ENCODE results near the gene CMIP.
A peak's percentile ranks its signal among the peaks of the same experiment; 100 is the strongest.

Gene CMIP

GRCh38 chr16:81620029-81620428 is 175.4 kb downstream of the CMIP start:
- Histone ChIP-seq H3K18ac (ENCODE audit: low read length) (no peak overlapping the region), H4K12ac (ENCODE audit: low read depth, low read length) (no peak overlapping the region)

GRCh38 chr16:81620796-81621195 is 176.2 kb downstream of the CMIP start:
- Histone ChIP-seq H3K9me3 (ENCODE audit: insufficient read depth, low read depth, low read length) (no peaks in the 10 kb centered on the region), H3K27ac (ENCODE audit: low read depth, low read length) (peak overlapping the region; percentile 7), H3K4me1 (ENCODE audit: control insufficient read depth in 1 of 2, insufficient read depth in 2 of 2, low read length in 2 of 2) (peaks cover 22 to 31% of the 10 kb centered on the region in 2 experiments), H3K4me3 (ENCODE audit: low read depth, low read length) (no peak overlapping the region), H3K79me1 (ENCODE audit: low read length) (peaks cover 9% of the 10 kb centered on the region), H2AK5ac (ENCODE audit: low read length) (no peak overlapping the region), H2BK5ac (ENCODE audit: low read depth, low read length, poor library complexity) (no peak overlapping the region), H2BK120ac (ENCODE audit: insufficient read depth, low read length, poor library complexity) (no peak overlapping the region), H3K79me2 (ENCODE audit: control insufficient read depth, insufficient read depth, low read length, poor library complexity) (peaks cover 2% of the 10 kb centered on the region), H2BK12ac (ENCODE audit: low read length) (no peak overlapping the region), H3K27me3 (ENCODE audit: insufficient read depth, low read length) (no peaks in the 10 kb centered on the region), H3K36me3 (ENCODE audit: control insufficient read depth in 1 of 2, insufficient read depth in 2 of 2, low read length in 2 of 2) (peaks cover 44 to 54% of the 10 kb centered on the region in 2 experiments), H3K14ac (ENCODE audit: low read length) (no peak overlapping the region), H4K91ac (ENCODE audit: low read depth, low read length) (peak overlapping the region; percentile 5), H3K4ac (ENCODE audit: low read depth, low read length) (no peak overlapping the region), H3K9ac (ENCODE audit: low read length) (no peak overlapping the region), H2AFZ (ENCODE audit: insufficient read depth, low read length, poor library complexity) (no peak overlapping the region), H4K8ac (ENCODE audit: low read depth, low read length) (no peak overlapping the region), H3K18ac (ENCODE audit: low read length) (peak overlapping the region; percentile 2), H4K12ac (ENCODE audit: low read depth, low read length) (no peak overlapping the region), H3K4me2 (ENCODE audit: low read length) (no peak overlapping the region), H3K23ac (ENCODE audit: low read length) (no peak overlapping the region)
- whole genome bisulfite sequencing (ENCODE audit: extremely low coverage, insufficient coverage, insufficient read length): no CpG with 5 or more reads among the region's 9 CpGs
- DNase-seq: peak in 1 of 2 donors; percentile 37

More at GRCh38 chr16:81620029-81620428, 175.4 kb downstream of the CMIP start:
- H3K4ac ChIP-seq (ENCODE audit: low read depth, low read length): no peak overlapping the region
- H2BK12ac ChIP-seq (ENCODE audit: low read length): no peak overlapping the region
- H3K4me2 ChIP-seq (ENCODE audit: low read length): no peak overlapping the region
- no peak for DNase-seq
- H4K91ac ChIP-seq (ENCODE audit: low read depth, low read length): no peak overlapping the region
- H3K4me3 ChIP-seq (ENCODE audit: low read depth, low read length): no peak overlapping the region
- H3K27ac ChIP-seq (ENCODE audit: low read depth, low read length): no peak overlapping the region
- no peak overlapping the region for H3K23ac ChIP-seq (ENCODE audit: low read length)
- no peak overlapping the region for H2BK120ac ChIP-seq (ENCODE audit: insufficient read depth, low read length, poor library complexity)
- WGBS (ENCODE audit: extremely low coverage, insufficient coverage, insufficient read length): no CpG with 5 or more reads among the region's 4 CpGs
- peaks cover 22 to 30% of the 10 kb centered on the region in 2 experiments for H3K4me1 ChIP-seq (ENCODE audit: control insufficient read depth in 1 of 2, insufficient read depth in 2 of 2, low read length in 2 of 2)
- peaks cover 8% of the 10 kb centered on the region for H3K79me1 ChIP-seq (ENCODE audit: low read length)
- peaks cover 3% of the 10 kb centered on the region for H3K9me3 ChIP-seq (ENCODE audit: insufficient read depth, low read depth, low read length)
- H3K27me3 ChIP-seq (ENCODE audit: insufficient read depth, low read length): no peaks in the 10 kb centered on the region
- H4K8ac ChIP-seq (ENCODE audit: low read depth, low read length): no peak overlapping the region
- peaks cover 44 to 52% of the 10 kb centered on the region in 2 experiments for H3K36me3 ChIP-seq (ENCODE audit: control insufficient read depth in 1 of 2, insufficient read depth in 2 of 2, low read length in 2 of 2)
- peaks cover under 1% of the 10 kb centered on the region for H3K79me2 ChIP-seq (ENCODE audit: control insufficient read depth, insufficient read depth, low read length, poor library complexity)
- no peak overlapping the region for H3K14ac ChIP-seq (ENCODE audit: low read length)
- H2AFZ ChIP-seq (ENCODE audit: insufficient read depth, low read length, poor library complexity): no peak overlapping the region
- H2BK5ac ChIP-seq (ENCODE audit: low read depth, low read length, poor library complexity): no peak overlapping the region
- no peak overlapping the region for H2AK5ac ChIP-seq (ENCODE audit: low read length)
- no peak overlapping the region for H3K9ac ChIP-seq (ENCODE audit: low read length)

- no peak overlapping the region for H4K8ac ChIP-seq (ENCODE audit: low read depth, low read length)
- H3K9me3 ChIP-seq (ENCODE audit: insufficient read depth, low read depth, low read length): no peaks in the 10 kb centered on the region
- H3K4me3 ChIP-seq (ENCODE audit: low read depth, low read length): no peak overlapping the region
- peak overlapping the region; percentile 7 for H3K27ac ChIP-seq (ENCODE audit: low read depth, low read length)
- peak; percentile 88 to 90 for DNase-seq
- no peak overlapping the region for H2AK5ac ChIP-seq (ENCODE audit: low read length)
- H4K91ac ChIP-seq (ENCODE audit: low read depth, low read length): peak overlapping the region; percentile 20
- no peak overlapping the region for H4K12ac ChIP-seq (ENCODE audit: low read depth, low read length)
- H3K23ac ChIP-seq (ENCODE audit: low read length): no peak overlapping the region
- no peak overlapping the region for H3K4ac ChIP-seq (ENCODE audit: low read depth, low read length)
- H3K27me3 ChIP-seq (ENCODE audit: insufficient read depth, low read length): no peaks in the 10 kb centered on the region
- WGBS (ENCODE audit: extremely low coverage, insufficient coverage, insufficient read length): no CpG with 5 or more reads among the region's 8 CpGs
- peaks cover 18 to 26% of the 10 kb centered on the region in 2 experiments for H3K4me1 ChIP-seq (ENCODE audit: control insufficient read depth in 1 of 2, insufficient read depth in 2 of 2, low read length in 2 of 2)
- H3K9ac ChIP-seq (ENCODE audit: low read length): no peak overlapping the region
- H2BK5ac ChIP-seq (ENCODE audit: low read depth, low read length, poor library complexity): no peak overlapping the region
- H3K79me2 ChIP-seq (ENCODE audit: control insufficient read depth, insufficient read depth, low read length, poor library complexity): peaks cover 2% of the 10 kb centered on the region
- H2BK12ac ChIP-seq (ENCODE audit: low read length): peak overlapping the region; percentile 19
- H2BK120ac ChIP-seq (ENCODE audit: insufficient read depth, low read length, poor library complexity): no peak overlapping the region
- no peak overlapping the region for H3K4me2 ChIP-seq (ENCODE audit: low read length)
- H2AFZ ChIP-seq (ENCODE audit: insufficient read depth, low read length, poor library complexity): no peak overlapping the region
- H3K18ac ChIP-seq (ENCODE audit: low read length): no peak overlapping the region
- peaks cover 41 to 54% of the 10 kb centered on the region in 2 experiments for H3K36me3 ChIP-seq (ENCODE audit: control insufficient read depth in 1 of 2, insufficient read depth in 2 of 2, low read length in 2 of 2)
- peaks cover 9% of the 10 kb centered on the region for H3K79me1 ChIP-seq (ENCODE audit: low read length)
- no peak overlapping the region for H3K14ac ChIP-seq (ENCODE audit: low read length)
Observed at GRCh38 chr16:81621496-81621895, 176.9 kb downstream of the CMIP start.

GRCh38 chr16:81623365-81624102 is 178.9 kb downstream of the CMIP start:
- no peaks in the 10 kb centered on the region for H3K9me3 ChIP-seq (ENCODE audit: insufficient read depth, low read depth, low read length)
- H3K18ac ChIP-seq (ENCODE audit: low read length): no peak overlapping the region
- no peak overlapping the region for H3K4me2 ChIP-seq (ENCODE audit: low read length)
- no peak overlapping the region for H3K4me3 ChIP-seq (ENCODE audit: low read depth, low read length)
- no peak overlapping the region for H4K8ac ChIP-seq (ENCODE audit: low read depth, low read length)
- peaks cover 16 to 18% of the 10 kb centered on the region in 2 experiments for H3K4me1 ChIP-seq (ENCODE audit: control insufficient read depth in 1 of 2, insufficient read depth in 2 of 2, low read length in 2 of 2)
- H2AK5ac ChIP-seq (ENCODE audit: low read length): no peak overlapping the region
- peaks cover 2% of the 10 kb centered on the region for H3K79me2 ChIP-seq (ENCODE audit: control insufficient read depth, insufficient read depth, low read length, poor library complexity)
- H2BK5ac ChIP-seq (ENCODE audit: low read depth, low read length, poor library complexity): no peak overlapping the region
- no peak overlapping the region for H3K9ac ChIP-seq (ENCODE audit: low read length)
- WGBS (ENCODE audit: extremely low coverage, insufficient coverage, insufficient read length): no CpG with 5 or more reads among the region's 5 CpGs
- H2AFZ ChIP-seq (ENCODE audit: insufficient read depth, low read length, poor library complexity): no peak overlapping the region
- H3K23ac ChIP-seq (ENCODE audit: low read length): no peak overlapping the region
- H2BK120ac ChIP-seq (ENCODE audit: insufficient read depth, low read length, poor library complexity): no peak overlapping the region
- no peak for DNase-seq
- H3K27ac ChIP-seq (ENCODE audit: low read depth, low read length): no peak overlapping the region
- H3K27me3 ChIP-seq (ENCODE audit: insufficient read depth, low read length): no peaks in the 10 kb centered on the region
- peaks cover 9% of the 10 kb centered on the region for H3K79me1 ChIP-seq (ENCODE audit: low read length)
- H3K36me3 ChIP-seq (ENCODE audit: control insufficient read depth in 1 of 2, insufficient read depth in 2 of 2, low read length in 2 of 2): peaks cover 24 to 40% of the 10 kb centered on the region in 2 experiments
- H3K14ac ChIP-seq (ENCODE audit: low read length): no peak overlapping the region
- H4K91ac ChIP-seq (ENCODE audit: low read depth, low read length): no peak overlapping the region
- H4K12ac ChIP-seq (ENCODE audit: low read depth, low read length): no peak overlapping the region
- H2BK12ac ChIP-seq (ENCODE audit: low read length): no peak overlapping the region
- H3K4ac ChIP-seq (ENCODE audit: low read depth, low read length): no peak overlapping the region

All from trophoblast cell (in vitro differentiated cells and primary cell).